PFSK-1 (cell line): ENCODE measurements around the gene WDR35.

Experiments
- FOXP2 ChIP-seq: optimal IDR thresholded peaks from 2 replicates; pipeline ENCODE3; 2011; ENCODE audit warnings: borderline replicate concordance, control low read depth, inconsistent platforms; ENCODE audit not compliant: insufficient read depth; ENCODE audit errors: extremely low read length, extremely low read depth
- POLR2AphosphoS5 ChIP-seq: IDR thresholded peaks from 2 replicates; pipeline ENCODE4 v1.6.1; 2012; ENCODE audit warnings: low read depth, mild to moderate bottlenecking, control low read depth, low read length, moderate library complexity
- REST ChIP-seq, 2 experiments: IDR thresholded peaks; 2 replicates each; pipeline versions ENCODE4 v1.6.1 to v1.8.0; 2011 to 2012; ENCODE audit warnings: low read depth in 2 of 2, low read length in 2 of 2, control low read depth in 1 of 2, inconsistent platforms in 1 of 2, mild to moderate bottlenecking in 1 of 2, moderate library complexity in 1 of 2; ENCODE audit not compliant: insufficient read depth in 1 of 2
- SIN3A ChIP-seq: IDR thresholded peaks from 2 replicates; pipeline ENCODE4 v1.6.1; 2012; ENCODE audit warnings: mild to moderate bottlenecking, low read length, moderate library complexity, borderline replicate concordance; ENCODE audit not compliant: insufficient read depth
- TAF1 ChIP-seq: IDR thresholded peaks from 2 replicates; pipeline ENCODE4 v1.6.1; 2012; ENCODE audit warnings: low read length, control low read depth, borderline replicate concordance; ENCODE audit not compliant: insufficient read depth

Gene WDR35

GRCh38 chr2:20034218-20034617 lies 44.3 kb upstream of the WDR35 start:
- no peak for TF ChIP-seq SIN3A
- no peak for TF ChIP-seq REST (IDR thresholded peaks at IDR 0.05; ENCODE audit: insufficient read depth in 1 of 2, low read depth in 2 of 2, low read length in 2 of 2)
- TF ChIP-seq FOXP2, result no peak
- no peak for TF ChIP-seq POLR2AphosphoS5
- no peak for TF ChIP-seq TAF1

GRCh38 chr2:20033322-20033721 lies 43.4 kb upstream of the WDR35 start:
- TF ChIP-seq SIN3A (no peak), REST (IDR thresholded peaks at IDR 0.05; ENCODE audit: insufficient read depth in 1 of 2, low read depth in 2 of 2, low read length in 2 of 2) (no peak), FOXP2 (no peak), TAF1 (no peak), POLR2AphosphoS5 (no peak)

GRCh38 chr2:20030224-20030623 lies 40.3 kb upstream of the WDR35 start:
- no peak for TF ChIP-seq REST (IDR thresholded peaks at IDR 0.05; ENCODE audit: insufficient read depth in 1 of 2, low read depth in 2 of 2, low read length in 2 of 2)

GRCh38 chr2:20027705-20028434 lies 38.0 kb upstream of the WDR35 start:
- TF ChIP-seq TAF1 (no peak), REST (IDR thresholded peaks at IDR 0.05; ENCODE audit: insufficient read depth in 1 of 2, low read depth in 2 of 2, low read length in 2 of 2) (no peak), SIN3A (no peak), FOXP2 (no peak), POLR2AphosphoS5 (no peak)

- TF ChIP-seq POLR2AphosphoS5, result no peak
- no peak for TF ChIP-seq REST (IDR thresholded peaks at IDR 0.05; ENCODE audit: insufficient read depth in 1 of 2, low read depth in 2 of 2, low read length in 2 of 2)
Measured at GRCh38 chr2:20027260-20027677, 37.4 kb upstream of the WDR35 start.
